Activated T-cell treated with anti-CD3 and anti-CD28 coated beads for 48 hours (primary cell): ENCODE data around the gene ESR1.

Experiments
- DNase-seq: peaks from one replicate; pipeline ENCODE4 v3.0.0-alpha.2; 2020; ENCODE audit warnings: low read depth

Gene ESR1

GRCh38 chr6:152173957-152174356 lies 366.5 kb downstream of the ESR1 start:
- DNase-seq: no peak

- no peak for DNase-seq
Measured at GRCh38 chr6:152176268-152176667, 368.8 kb downstream of the ESR1 start.
